ENCODE measurements around the gene PRSS21. TPM values are rescaled to one million over a fixed set of nuclear protein-coding genes. Genes with fewer than 3 reads are reported as not detected.

PRSS21 gene
- total RNA-seq, 1 donor: not detected

GRCh38 chr16:2811703-2812471, 5.2 kb upstream of the PRSS21 start:
- Histone ChIP-seq H3K4me1 (ENCODE audit: insufficient read depth, low read length) (no peaks in the 10 kb centered on the region), H3K27me3 (ENCODE audit: insufficient read depth, low read length) (no peaks in the 10 kb centered on the region), H3K9me3 (ENCODE audit: low read depth, low read length) (no peaks in the 10 kb centered on the region), H3K4me3 (ENCODE audit: low read length) (no peak overlapping the region)

- Histone ChIP-seq H3K4me1 (ENCODE audit: insufficient read depth, low read length) (no peaks in the 10 kb centered on the region), H3K9me3 (ENCODE audit: low read depth, low read length) (no peaks in the 10 kb centered on the region), H3K4me3 (ENCODE audit: low read length) (no peak overlapping the region), H3K27me3 (ENCODE audit: insufficient read depth, low read length) (no peaks in the 10 kb centered on the region)
Measured at GRCh38 chr16:2813771-2814221, 3.2 kb upstream of the PRSS21 start.

- Histone ChIP-seq H3K4me1 (ENCODE audit: insufficient read depth, low read length) (no peaks in the 10 kb centered on the region), H3K27me3 (ENCODE audit: insufficient read depth, low read length) (no peaks in the 10 kb centered on the region), H3K9me3 (ENCODE audit: low read depth, low read length) (no peaks in the 10 kb centered on the region), H3K4me3 (ENCODE audit: low read length) (no peak overlapping the region)
Measured at GRCh38 chr16:2814551-2815298, 2.3 kb upstream of the PRSS21 start.

GRCh38 chr16:2815299-2815771, 1.7 kb upstream of the PRSS21 start:
- Histone ChIP-seq H3K9me3 (ENCODE audit: low read depth, low read length) (no peaks in the 10 kb centered on the region), H3K4me1 (ENCODE audit: insufficient read depth, low read length) (no peaks in the 10 kb centered on the region), H3K27me3 (ENCODE audit: insufficient read depth, low read length) (no peaks in the 10 kb centered on the region), H3K4me3 (ENCODE audit: low read length) (no peak overlapping the region)

- no peaks in the 10 kb centered on the region for H3K27me3 ChIP-seq (ENCODE audit: insufficient read depth, low read length)
- H3K4me3 ChIP-seq (ENCODE audit: low read length): no peak overlapping the region
- H3K9me3 ChIP-seq (ENCODE audit: low read depth, low read length): no peaks in the 10 kb centered on the region
- no peaks in the 10 kb centered on the region for H3K4me1 ChIP-seq (ENCODE audit: insufficient read depth, low read length)
Measured at GRCh38 chr16:2817340-2818271, 569 bp downstream of the PRSS21 start.

GRCh38 chr16:2818272-2818876, 1.3 kb downstream of the PRSS21 start:
- no peaks in the 10 kb centered on the region for H3K4me1 ChIP-seq (ENCODE audit: insufficient read depth, low read length)

GRCh38 chr16:2819179-2819938, 2.3 kb downstream of the PRSS21 start:
- Histone ChIP-seq H3K4me3 (ENCODE audit: low read length) (no peak overlapping the region), H3K9me3 (ENCODE audit: low read depth, low read length) (no peaks in the 10 kb centered on the region), H3K27me3 (ENCODE audit: insufficient read depth, low read length) (no peaks in the 10 kb centered on the region), H3K4me1 (ENCODE audit: insufficient read depth, low read length) (no peaks in the 10 kb centered on the region)

More at GRCh38 chr16:2818272-2818876, 1.3 kb downstream of the PRSS21 start:
- Histone ChIP-seq H3K4me3 (ENCODE audit: low read length) (no peak overlapping the region), H3K27me3 (ENCODE audit: insufficient read depth, low read length) (no peaks in the 10 kb centered on the region), H3K9me3 (ENCODE audit: low read depth, low read length) (no peaks in the 10 kb centered on the region)

- Histone ChIP-seq H3K27me3 (ENCODE audit: insufficient read depth, low read length) (no peaks in the 10 kb centered on the region), H3K9me3 (ENCODE audit: low read depth, low read length) (no peaks in the 10 kb centered on the region), H3K4me1 (ENCODE audit: insufficient read depth, low read length) (no peaks in the 10 kb centered on the region), H3K4me3 (ENCODE audit: low read length) (no peak overlapping the region)
Measured at GRCh38 chr16:2819939-2820835, 3.1 kb downstream of the PRSS21 start.

- Histone ChIP-seq H3K27me3 (ENCODE audit: insufficient read depth, low read length) (no peaks in the 10 kb centered on the region), H3K9me3 (ENCODE audit: low read depth, low read length) (no peaks in the 10 kb centered on the region), H3K4me3 (ENCODE audit: low read length) (no peak overlapping the region), H3K4me1 (ENCODE audit: insufficient read depth, low read length) (no peaks in the 10 kb centered on the region)
Measured at GRCh38 chr16:2820836-2821486, 3.9 kb downstream of the PRSS21 start.

- H3K9me3 ChIP-seq (ENCODE audit: low read depth, low read length): no peaks in the 10 kb centered on the region
- no peaks in the 10 kb centered on the region for H3K27me3 ChIP-seq (ENCODE audit: insufficient read depth, low read length)
- no peaks in the 10 kb centered on the region for H3K4me1 ChIP-seq (ENCODE audit: insufficient read depth, low read length)
- no peak overlapping the region for H3K4me3 ChIP-seq (ENCODE audit: low read length)
Measured at GRCh38 chr16:2821487-2822157, 4.6 kb downstream of the PRSS21 start.

- Histone ChIP-seq H3K27me3 (ENCODE audit: insufficient read depth, low read length) (no peaks in the 10 kb centered on the region), H3K9me3 (ENCODE audit: low read depth, low read length) (no peaks in the 10 kb centered on the region), H3K4me1 (ENCODE audit: insufficient read depth, low read length) (no peaks in the 10 kb centered on the region), H3K4me3 (ENCODE audit: low read length) (no peak overlapping the region)
Measured at GRCh38 chr16:2822158-2822495, 5.1 kb downstream of the PRSS21 start.

GRCh38 chr16:2822496-2822895, 5.5 kb downstream of the PRSS21 start:
- Histone ChIP-seq H3K4me1 (ENCODE audit: insufficient read depth, low read length) (no peaks in the 10 kb centered on the region), H3K27me3 (ENCODE audit: insufficient read depth, low read length) (no peaks in the 10 kb centered on the region), H3K4me3 (ENCODE audit: low read length) (no peak overlapping the region), H3K9me3 (ENCODE audit: low read depth, low read length) (no peaks in the 10 kb centered on the region)
